Urothelium cell line (cell line): ENCODE measurements around the gene VPS37B.

Source experiments
- DNase-seq: peaks from one replicate; pipeline ENCODE4 v3.0.0; 2011; ENCODE audit warnings: low spot score, mixed read lengths
- FAIRE-seq: peaks from 2 replicates; lab custom pipeline; 2011; peaks lifted over from hg19 to GRCh38; lab: Jason Lieb, UNC

The VPS37B gene

DNA sequence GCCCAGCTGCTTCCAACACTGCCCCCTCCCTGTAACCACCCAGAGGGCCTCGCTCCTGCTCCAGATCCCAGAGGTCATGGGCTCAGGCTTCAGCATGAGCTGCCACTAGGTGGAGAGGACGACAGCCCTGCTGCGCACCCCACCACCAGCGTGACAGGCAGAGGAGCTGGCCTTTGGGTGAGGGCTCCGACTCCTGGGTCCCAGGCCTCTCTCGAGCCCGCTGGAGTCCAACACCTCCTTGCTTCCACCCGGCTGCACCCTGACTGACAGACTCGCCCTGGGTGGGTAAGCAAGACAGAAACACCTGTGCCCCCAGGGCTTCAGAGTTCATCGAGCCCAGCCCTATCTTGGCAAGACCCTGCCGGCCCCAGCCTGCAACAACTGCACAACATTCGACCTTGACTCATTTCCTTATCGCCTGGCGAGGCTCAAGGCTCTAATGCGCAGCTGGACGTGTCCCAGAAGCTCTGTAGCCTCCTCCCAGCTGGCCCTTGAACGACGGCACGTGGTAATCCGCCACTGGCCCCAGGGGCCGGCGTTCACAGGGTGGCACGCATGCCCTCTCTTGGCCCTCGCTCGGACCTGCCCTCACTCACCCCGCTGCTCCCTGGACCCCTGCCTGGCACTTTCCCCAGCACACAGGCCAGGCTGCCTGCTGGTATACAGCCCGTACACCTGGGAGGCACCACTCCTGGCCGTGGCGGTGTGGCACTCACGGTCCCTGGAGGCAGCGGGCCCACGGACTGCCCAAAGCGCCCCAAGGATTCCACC is 28.0 kb downstream of the VPS37B start:
- FAIRE-seq (no peak), DNase-seq (no peak)

DNA sequence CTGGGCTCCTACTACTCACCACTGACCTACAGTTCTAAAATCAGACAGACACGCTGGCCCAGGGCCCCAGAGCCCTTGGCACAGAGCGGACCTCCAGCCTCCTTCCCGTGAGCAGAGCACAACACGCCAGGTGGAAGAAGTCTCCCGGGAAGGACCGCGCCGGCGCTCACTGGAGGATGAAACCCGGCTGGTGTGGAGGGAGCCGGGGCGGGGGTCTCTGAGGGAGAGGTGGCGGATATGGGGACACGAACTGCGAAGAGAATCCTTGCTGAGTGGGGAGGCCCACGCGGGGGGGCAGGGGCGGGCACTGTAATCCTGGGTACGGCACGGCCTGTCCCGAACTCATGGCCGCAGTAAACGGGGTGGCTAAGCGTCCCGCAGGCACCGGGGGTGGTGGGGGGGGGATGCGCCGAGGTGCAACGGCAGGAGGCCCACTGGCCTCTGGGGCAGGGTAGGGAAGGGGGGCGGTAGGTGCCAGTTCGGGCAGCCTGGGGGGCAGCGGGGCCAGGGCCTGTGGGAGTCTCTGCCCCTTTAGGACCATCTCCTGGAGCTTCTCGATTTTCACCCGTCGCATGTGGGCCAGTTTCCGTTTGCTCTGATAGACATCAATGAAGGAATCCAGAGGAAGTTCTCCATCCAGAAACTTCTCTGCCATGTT is 28.8 kb downstream of the VPS37B start:
- DNase-seq (no peak), FAIRE-seq (no peak)

DNA sequence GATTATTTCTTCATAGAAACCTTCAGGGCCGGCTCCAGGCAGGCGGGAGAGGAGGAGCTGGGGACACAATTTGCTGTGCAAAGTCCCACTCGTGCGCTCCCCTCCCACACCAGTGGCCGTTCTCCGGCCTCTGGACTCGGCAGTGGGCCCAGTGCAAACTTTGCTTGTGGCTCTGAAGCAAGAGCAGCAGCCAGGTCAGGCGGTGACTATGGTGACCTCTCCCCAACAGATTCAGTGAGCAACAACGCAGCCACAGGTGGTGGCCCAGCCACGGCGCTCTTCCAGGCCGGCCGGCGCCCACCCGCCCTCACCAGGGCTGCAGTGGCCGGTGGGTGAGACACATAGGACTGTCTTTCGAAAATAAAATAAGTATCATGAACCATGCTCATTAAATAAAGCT is 29.5 kb downstream of the VPS37B start:
- DNase-seq (no peak), FAIRE-seq (no peak)

DNA sequence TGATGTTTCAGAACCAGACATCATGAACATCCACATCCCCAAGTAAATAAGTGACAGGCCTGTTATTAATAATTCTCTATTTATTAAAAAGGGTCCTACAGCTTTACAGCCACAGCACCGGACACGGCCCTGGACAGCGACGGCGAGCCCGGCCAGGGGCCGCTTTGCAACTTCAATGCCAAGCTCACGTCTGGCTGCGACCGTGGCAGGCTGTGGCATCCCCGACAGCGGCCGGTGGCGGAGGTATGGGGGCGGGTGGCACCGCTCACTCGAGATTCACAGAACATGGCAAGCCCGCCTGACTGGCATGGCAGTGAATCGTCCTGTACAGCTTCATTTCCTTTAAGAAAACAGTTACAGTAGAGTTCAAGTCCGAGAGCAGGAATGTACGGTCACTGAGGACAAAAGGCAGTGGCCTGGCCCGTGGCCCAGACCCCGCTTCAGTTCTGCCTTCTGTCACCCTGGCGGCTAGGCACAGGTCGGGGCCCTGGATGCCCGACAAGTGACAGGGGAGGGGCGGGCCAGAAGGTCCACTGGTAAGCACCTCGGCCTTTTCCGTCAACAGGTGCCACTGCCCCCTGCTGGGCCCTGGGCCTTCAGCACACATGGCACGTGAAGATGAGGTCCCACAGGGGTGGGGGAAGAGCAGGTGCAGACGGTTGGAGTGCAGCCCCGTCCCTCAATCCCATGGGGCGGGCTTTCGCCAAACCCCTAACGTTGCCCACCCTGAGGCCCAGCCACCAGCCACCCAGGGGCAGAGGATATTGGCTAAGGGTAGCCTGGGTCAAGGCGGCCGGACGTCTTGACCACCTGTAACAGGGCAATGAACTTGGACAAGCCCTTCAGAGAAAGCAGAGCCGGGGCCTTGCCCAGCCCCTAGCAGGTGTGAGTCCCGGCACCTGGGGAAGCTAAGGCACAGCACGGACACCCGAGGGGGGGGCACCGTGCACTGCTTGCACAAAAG is 30.4 kb downstream of the VPS37B start:
- DNase-seq = peak; percentile 43
- peak; percentile 5 for FAIRE-seq

DNA sequence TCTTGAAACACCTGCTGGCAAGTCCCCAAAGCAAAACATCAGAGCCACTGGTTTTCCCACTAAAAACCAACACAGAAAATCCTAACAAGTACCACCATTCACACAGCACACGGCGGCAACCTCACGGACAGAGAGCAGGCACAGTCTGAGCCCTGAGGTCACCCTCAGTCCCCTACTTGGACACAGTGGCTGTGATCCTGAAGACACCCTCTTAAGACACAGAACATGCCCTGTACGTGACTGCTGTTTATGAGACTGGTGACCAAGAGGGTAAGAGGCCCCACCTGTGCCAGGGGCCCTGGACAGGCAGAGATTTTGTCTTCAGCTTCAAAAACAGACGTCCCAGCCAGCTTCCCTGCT is 31.1 kb downstream of the VPS37B start:
- DNase-seq = no peak
- no peak for FAIRE-seq

DNA sequence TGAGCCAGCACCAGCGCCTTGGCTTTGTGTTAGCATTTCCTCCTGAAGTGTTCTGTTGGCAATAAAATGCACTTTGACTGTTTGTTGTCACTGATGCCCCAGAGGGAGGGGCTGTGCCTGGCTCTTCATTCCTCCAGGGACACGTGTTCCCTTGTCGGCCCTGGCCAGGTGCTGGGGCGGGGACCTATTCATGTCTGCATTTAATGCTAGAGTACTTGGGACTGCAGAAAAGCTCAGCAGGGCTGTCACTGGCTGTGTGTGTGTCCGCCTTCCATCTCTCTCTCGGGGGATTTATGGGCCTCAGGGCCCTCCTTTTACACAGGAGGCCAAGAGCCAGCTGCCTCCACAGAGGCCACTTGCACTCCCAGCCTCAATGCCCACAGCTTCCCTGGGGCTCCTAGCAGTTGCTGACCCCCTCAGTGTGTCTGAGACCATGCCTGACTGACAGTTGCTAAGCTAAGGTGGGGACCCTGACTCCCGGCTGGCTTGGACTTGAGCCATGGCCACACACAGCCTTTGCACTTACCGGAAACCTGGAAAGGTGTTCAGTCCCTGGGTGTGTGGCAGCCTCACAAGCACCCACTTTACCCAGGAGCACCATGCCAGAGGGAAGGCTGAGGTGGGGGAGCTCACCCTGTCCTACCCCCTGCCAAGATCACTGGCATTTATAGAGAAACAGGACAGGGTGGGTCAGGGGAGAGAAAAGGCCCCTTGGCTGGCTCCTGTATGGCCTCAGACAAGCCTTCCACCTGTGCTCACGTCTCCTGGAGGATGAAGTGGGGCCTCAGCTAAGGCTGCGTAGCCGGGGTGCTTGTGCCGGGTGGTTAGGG is 32.8 kb downstream of the VPS37B start:
- FAIRE-seq (no peak), DNase-seq (no peak)

DNA sequence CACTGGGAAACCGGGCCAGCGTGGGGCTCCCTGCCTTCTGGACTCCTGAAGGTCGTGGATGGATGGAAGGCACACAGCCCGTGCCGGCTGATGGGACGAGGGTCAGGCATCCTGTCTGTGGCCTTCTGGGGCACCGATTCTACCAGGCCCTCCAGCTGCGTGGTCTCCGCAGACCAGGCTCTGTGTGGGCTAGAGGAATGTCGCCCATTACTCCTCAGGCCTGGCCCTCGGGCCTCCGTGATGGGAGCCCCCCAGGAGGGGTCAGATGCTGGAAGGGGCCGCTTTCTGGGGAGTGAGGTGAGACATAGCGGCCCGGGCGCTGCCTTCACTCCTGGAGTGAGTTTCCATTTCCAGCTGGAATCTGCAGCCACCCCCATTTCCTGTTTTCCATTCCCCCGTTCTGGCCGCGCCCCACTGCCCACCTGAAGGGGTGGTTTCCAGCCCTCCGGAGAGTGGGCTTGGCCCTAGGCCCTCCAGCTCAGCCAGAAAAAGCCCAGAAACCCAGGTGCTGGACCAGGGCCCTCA is 33.8 kb downstream of the VPS37B start:
- FAIRE-seq (no peak), DNase-seq (no peak)

DNA sequence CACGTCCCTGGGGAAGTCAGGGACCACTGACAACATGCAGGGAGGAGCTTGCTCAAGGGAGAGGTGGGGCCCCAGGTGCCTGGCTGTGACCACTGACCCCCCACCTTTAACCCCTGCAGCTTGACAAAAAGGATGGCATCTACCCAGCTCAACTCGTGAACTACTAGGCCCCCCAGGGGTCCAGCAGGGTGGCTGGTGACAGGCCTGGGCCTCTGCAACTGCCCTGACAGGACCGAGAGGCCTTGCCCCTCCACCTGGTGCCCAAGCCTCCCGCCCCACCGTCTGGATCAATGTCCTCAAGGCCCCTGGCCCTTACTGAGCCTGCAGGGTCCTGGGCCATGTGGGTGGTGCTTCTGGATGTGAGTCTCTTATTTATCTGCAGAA is 34.3 kb downstream of the VPS37B start:
- DNase-seq = no peak
- FAIRE-seq = no peak

DNA sequence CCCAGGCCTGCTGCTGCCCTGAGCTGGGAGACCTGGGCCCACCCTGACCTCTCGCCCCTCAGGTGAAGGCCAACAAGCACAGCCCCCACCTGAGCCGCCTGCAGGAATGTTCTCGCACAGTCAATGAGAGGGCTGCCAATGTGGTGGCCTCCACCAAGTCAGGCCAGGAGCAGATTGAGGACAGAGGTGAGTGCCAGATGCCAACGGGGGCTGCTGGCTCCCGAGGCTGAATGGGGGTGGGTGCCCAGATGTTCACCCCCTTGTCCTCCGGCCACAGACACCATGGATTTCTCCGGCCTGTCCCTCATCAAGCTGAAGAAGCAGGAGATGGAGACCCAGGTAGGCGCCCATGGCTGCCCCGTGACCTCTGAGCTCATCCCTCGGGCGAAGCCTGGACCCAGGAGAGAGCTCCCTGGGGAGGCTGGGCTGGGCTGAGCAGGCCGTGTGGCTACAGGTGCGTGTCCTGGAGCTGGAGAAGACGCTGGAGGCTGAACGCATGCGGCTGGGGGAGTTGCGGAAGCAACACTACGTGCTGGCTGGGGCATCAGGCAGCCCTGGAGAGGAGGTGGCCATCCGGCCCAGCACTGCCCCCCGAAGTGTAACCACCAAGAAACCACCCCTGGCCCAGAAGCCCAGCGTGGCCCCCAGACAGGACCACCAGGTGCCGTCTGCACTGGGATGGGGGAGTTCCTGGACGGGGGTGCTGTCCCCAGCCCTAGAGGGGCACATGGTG is 34.9 kb downstream of the VPS37B start:
- no peak for DNase-seq
- FAIRE-seq = no peak

DNA sequence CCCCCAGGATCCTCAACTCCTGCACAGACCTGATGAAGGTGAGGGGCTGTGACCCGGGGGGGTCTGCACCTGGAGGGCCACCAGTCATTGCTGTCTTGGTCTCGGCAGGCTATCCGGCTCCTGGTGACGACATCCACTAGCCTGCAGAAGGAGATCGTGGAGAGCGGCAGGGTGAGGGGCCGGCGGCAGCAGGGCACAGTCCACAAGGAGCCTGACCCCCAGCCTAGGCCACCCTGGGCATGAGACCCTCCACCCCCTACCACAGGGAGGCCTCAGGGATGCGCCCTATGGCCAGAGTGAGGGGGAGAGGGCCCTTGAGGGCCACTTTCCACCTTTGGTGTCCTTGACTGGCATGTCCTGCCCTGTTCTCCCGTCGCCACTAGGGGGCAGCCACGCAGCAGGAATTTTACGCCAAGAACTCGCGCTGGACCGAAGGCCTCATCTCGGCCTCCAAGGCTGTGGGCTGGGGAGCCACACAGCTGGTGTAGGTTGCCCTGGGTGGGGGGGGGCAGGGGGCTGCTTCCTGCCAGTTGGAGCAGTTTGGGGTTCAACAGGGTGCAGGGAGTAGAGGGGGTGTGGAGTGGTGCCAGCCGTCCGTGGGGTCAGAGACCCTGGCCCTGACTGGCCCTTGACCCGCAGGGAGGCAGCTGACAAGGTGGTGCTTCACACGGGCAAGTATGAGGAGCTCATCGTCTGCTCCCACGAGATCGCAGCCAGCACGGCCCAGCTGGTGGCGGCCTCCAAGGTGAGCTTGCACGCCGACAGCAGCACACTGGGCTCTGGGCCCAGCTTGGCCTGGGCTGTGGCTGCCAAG is 35.7 kb downstream of the VPS37B start:
- FAIRE-seq (peak; percentile 94), DNase-seq (peak; percentile 83)

DNA sequence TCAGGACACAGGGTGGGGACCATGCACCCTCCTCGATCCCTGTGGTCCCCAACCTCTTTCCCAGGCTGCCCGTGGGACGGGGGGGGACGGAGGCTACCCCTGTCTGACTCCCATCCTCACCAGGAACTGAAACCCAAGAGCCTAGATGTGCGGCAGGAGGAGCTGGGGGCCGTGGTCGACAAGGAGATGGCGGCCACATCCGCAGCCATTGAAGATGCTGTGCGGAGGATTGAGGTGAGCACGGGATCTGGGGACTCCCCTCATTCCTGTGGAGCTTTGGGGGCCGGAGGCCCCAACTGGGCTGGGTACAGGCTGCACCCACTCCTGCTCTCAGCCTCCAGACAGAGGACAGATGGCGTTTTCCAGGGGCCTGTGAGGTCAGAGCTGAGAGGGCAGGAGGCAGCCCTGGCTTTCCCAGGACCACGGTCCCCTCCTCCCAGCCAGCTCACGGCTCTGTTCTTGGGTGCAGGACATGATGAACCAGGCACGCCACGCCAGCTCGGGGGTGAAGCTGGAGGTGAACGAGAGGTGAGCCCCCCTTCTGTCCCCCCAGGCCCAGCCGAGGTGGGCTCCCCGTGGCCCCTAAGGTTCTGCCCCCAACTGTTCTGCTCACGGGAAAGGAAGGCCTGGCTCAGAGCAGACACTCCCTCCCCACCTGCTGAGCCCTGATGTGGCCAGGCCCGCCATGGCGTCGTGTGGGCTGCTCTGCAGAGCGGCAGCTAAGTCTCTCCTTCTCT is 36.5 kb downstream of the VPS37B start:
- DNase-seq (no peak), FAIRE-seq (no peak)

DNA sequence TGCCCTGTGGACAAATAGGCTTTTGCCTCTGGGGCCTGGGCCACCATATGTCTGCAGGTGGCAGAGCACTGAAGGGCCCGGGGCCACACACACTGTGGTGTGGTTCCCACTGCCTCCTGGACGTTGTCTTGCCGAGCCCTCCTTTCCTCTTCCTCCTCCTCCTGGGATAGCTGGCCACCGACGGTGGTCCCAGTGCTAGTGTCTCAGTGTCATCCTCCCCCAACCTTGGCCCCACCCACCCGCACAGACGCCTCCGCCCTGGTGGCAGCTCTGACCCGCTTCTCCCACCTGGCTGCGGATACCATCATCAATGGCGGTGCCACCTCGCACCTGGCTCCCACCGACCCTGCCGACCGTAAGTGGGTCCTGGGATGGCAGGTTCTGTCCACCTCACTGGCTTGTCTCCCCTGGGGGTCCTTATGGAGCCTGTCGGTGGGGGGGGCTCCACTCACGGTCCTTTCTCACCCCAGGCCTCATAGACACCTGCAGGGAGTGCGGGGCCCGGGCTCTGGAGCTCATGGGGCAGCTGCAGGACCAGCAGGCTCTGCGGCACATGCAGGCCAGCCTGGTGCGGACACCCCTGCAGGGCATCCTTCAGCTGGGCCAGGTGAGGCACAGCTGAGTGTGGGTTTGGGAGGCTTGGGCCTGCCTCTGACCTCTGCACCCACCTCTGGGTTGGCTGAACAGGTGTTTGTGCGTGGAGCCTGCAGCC is 37.2 kb downstream of the VPS37B start:
- DNase-seq = no peak
- no peak for FAIRE-seq

DNA sequence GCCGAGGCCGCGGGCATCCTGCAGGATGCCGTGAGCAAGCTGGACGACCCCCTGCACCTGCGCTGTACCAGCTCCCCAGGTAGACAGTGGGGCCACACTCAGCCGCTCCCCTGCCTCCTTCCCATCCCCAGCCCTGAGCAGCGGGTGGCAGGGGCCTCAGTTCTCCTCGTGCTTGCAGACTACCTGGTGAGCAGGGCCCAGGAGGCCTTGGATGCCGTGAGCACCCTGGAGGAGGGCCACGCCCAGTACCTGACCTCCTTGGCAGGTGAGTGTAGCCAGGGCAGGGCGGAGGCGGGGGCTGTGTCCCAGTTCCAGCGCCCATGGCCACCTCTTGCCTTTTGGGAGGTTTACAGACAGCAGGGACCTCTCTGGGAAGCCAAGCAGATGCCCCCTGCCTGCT is 37.8 kb downstream of the VPS37B start:
- FAIRE-seq (no peak), DNase-seq (no peak)

DNA sequence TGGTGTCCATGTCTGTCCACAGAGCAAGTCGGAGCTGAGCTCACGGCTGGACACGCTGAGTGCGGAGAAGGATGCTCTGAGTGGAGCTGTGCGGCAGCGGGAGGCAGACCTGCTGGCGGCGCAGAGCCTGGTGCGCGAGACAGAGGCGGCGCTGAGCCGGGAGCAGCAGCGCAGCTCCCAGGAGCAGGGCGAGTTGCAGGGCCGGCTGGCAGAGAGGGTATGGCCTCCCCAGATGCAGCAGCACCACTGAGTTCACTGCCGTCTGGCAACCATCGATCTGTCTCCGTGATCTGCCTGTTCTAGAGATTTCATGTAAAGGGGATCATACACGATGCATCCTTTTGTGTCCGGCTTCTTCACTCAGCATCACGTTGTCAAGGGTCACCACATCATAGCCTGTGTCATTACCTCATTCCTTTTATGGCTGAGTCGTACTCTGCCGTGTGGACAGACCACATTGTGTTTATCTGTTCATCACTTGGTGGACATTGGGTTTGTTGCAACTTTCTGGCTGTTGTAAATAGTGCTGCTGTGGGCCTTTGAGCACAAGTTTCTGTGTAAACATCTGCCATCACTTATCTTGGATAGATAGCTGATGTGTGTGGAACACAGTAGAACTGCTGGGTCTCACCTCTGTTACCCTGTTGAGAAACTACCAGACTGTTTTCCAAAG is 38.8 kb downstream of the VPS37B start:
- FAIRE-seq = no peak

DNA sequence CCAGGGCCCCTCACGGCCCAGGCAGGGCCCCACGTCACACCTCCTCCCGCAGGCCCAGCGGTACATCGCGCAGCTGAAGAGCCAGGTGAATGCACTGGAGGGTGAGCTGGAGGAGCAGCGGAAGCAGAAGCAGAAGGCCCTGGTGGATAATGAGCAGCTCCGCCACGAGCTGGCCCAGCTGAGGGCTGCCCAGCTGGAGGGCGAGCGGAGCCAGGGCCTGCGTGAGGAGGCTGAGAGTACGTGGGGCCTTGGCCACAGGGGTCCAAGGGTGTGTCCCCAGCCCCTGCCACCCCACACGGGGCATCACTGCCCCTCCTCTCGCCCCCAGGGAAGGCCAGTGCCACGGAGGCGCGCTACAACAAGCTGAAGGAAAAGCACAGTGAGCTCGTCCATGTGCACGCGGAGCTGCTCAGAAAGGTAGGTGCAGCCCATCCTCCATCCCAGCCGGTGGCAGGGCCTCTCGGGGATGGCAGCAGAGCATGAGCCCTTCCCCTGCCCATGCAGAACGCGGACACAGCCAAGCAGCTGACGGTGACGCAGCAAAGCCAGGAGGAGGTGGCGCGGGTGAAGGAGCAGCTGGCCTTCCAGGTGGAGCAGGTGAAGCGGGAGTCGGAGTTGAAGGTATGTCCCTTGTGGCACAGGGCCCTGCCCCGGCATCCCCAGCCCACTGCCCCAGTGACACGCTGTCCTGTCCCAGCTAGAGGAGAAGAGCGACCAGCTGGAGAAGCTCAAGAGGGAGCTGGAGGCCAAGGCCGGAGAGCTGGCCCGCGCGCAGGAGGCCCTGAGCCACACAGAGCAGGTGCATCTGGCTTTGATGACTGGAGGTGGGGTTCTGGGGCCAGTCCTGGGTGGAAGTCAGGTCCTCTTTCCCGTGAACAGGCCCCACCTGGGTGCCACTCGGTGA is 39.7 kb downstream of the VPS37B start:
- no peak for FAIRE-seq
- no peak for DNase-seq

More for the DNA sequence above, 38.8 kb downstream of the VPS37B start:
- no peak for DNase-seq
